GM18873 (cell line): Measurements from ENCODE around the gene ANXA4.

Experiments
- ATAC-seq: cut with Tn5 transposase; IDR thresholded peaks from one replicate; pipeline ENCODE4 v1.9.1; 2021; ENCODE audit warnings: mild to moderate bottlenecking, moderate library complexity, moderate number of reproducible peaks; ENCODE audit not compliant: unreplicated experiment, low FRiP score

Gene ANXA4

GRCh38 chr2:69835666-69836065 is 93.7 kb downstream of the ANXA4 start:
- no peak for ATAC-seq

- no peak for ATAC-seq
Measured at GRCh38 chr2:69836316-69836715, 94.4 kb downstream of the ANXA4 start.

DNA sequence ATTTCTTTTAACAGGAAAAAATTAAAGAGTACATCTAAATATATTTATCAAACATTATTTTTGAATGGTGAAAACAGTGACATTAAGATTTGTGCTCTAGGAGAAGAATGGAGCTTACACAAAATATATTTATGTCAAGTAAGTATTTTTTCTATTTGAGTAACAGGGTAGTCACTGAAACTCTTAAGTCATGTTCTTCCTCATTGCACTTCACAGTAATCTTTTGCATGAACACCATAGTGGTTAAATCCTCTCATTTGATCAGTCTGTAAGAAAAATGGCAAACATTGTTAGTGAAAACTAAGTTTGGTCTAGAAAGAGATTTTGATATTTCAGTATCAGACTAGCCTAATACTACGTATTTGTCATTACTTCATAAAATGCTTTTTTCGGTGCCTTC is 95.6 kb downstream of the ANXA4 start:
- ATAC-seq: no peak

DNA sequence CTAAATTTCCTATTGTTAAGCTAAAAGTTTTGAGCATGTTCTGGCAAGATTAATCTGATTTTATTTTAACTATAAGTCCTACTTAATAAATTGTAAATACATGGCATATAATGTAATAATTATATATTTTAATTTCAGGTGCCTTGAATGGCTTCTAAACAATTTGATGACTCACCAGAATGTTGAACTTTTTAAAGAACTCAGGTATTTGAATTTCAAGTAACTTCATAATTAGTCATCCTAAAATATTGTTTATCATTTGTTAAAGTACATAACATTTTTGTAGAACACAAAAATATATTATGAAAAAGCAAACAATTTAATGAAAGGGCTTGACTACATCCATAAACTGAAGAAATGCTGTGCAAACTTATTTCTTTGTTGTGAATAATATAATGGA is 102.1 kb downstream of the ANXA4 start:
- ATAC-seq: no peak

- ATAC-seq: no peak
Measured at GRCh38 chr2:69844560-69844959, 102.6 kb downstream of the ANXA4 start.

DNA sequence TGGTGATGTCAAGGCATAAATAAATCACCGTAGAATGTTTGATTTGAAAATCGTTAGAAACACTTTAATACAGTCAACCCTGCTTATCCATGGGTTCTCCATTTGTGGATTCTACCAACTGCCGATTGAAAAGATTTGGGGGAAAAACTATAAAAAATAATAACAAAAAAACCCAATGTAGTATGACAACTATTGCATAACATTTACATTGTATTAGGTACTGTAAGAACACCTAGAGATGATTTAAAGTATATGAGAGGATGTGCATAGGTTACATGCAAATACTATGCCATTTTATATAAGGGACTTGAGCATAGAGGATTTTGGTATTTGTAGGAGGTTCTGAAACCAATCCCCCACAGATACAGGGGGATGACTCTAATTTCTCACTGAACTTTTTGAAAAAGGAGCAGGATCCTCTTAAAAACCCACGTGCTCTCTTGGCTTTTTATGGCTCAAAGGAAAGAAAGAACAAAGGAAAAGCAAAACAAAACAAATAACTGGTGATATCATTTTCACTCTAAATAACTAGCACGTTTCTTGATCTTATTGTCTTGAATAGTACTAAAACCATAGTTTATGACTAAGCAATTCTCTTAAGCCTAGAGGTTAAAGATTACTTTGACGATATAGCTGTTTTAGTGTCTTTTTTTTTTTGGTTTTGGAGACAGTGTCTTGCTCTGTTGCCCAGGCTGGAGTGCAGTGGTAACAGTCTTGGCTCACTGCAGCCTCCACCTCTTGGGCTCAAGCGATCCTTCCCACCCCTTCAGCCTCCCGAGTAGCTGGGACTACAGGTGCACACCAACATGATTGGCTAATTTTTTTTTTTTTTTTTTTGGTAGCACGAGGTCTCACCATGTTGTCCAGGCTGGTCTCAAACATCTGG is 104.5 kb downstream of the ANXA4 start:
- no peak for ATAC-seq

GRCh38 chr2:69847068-69847828 is 105.3 kb downstream of the ANXA4 start:
- ATAC-seq: no peak

DNA sequence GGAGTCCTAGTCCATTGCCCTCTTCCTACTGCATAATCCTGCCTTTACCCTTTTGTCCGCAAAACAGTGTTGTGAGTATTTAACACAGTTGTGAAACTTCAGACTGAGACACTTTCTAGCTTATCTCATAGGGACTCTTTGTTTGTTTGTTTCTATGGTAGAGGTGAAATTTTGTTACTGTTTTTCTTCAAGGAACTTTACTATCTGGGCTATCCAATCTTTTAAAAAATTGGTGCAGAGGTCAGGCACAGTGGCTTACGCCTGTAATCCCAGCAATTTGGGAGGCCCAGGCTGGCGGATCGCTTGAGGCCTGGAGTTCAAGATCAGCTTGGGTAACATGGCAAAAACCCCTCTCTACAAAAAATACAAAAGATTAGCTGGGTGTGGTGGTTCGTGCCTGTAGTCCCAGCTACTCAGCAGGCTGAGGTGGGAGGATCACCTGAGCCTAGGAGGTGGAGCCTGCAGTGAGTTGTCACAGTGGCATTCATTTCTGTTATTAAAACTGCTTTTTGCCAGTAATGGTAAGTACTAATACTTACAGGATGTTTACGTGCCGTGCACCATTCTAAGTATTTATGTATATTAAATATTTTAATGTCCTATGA is 106.4 kb downstream of the ANXA4 start:
- ATAC-seq: no peak

- ATAC-seq: no peak
Measured at GRCh38 chr2:69858261-69858660, 116.3 kb downstream of the ANXA4 start.

DNA sequence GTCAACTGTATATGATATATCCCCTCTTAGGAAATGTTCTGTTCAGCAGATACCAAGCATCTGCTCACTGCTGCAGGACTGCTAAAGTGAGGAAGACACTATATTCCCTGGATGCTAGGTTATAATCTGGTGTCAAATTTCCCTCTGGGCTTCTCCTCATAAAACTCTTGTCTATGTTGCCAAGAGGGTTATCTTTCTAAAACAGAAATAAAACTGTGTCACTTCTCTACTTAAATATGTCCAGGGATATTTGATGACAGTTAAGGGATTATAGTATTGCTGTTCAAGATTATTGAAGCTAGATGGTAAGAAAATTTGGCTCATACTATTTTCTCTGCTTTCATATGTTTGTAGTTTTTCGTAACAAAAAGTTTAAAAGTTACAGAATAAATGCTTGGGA is 121.4 kb downstream of the ANXA4 start:
- no peak for ATAC-seq
